ENCODE data around the gene PDE9A.

Gene PDE9A

GRCh38 chr21:42779431-42779861 lies 126.0 kb downstream of the PDE9A start:
- no peaks in the 10 kb centered on the region for H4K20me1 ChIP-seq (ENCODE audit: insufficient read depth, low read length)
- H3K4me1 ChIP-seq (ENCODE audit: insufficient read depth, low read length), result peaks cover 12% of the 10 kb centered on the region
- no peak overlapping the region for H3K4me2 ChIP-seq (ENCODE audit: insufficient read depth, low read length)
- no peak overlapping the region for H3K9ac ChIP-seq (ENCODE audit: low read depth, low read length)
- DNase-seq (no peak), ATAC-seq (ENCODE audit: insufficient read depth, low read depth) (no peak)
- no peak for TF ChIP-seq EZH2 (IDR thresholded peaks at IDR 0.05; ENCODE audit: borderline replicate concordance, low read depth, low read length, severe bottlenecking)
- TF ChIP-seq CTCF (IDR thresholded peaks at IDR 0.05; ENCODE audit: borderline replicate concordance, extremely low read depth, low read length, poor library complexity, severe bottlenecking), result no peak
- no peaks in the 10 kb centered on the region for H3K79me2 ChIP-seq (ENCODE audit: insufficient read depth, low read length)
- no peak overlapping the region for H3K27ac ChIP-seq (ENCODE audit: low read length)
- no peaks in the 10 kb centered on the region for H3K9me3 ChIP-seq (ENCODE audit: insufficient read depth, low read length, severe bottlenecking)
- no peak overlapping the region for H3K4me3 ChIP-seq (ENCODE audit: low read depth in 1 of 2, low read length in 2 of 2)
- no peaks in the 10 kb centered on the region for H3K36me3 ChIP-seq (ENCODE audit: insufficient read depth, low read length)
- no peak overlapping the region for H2AFZ ChIP-seq (ENCODE audit: low read depth, low read length)
- no peaks in the 10 kb centered on the region for H3K27me3 ChIP-seq (ENCODE audit: insufficient read depth, low read length, poor library complexity)

- Histone ChIP-seq H3K4me3 (ENCODE audit: low read depth in 1 of 2, low read length in 2 of 2) (no peak overlapping the region), H3K9me3 (ENCODE audit: insufficient read depth, low read length, severe bottlenecking) (no peaks in the 10 kb centered on the region), H3K36me3 (ENCODE audit: insufficient read depth, low read length) (no peaks in the 10 kb centered on the region), H3K4me1 (ENCODE audit: insufficient read depth, low read length) (peaks cover 12% of the 10 kb centered on the region), H3K27ac (ENCODE audit: low read length) (no peak overlapping the region), H2AFZ (ENCODE audit: low read depth, low read length) (no peak overlapping the region), H3K27me3 (ENCODE audit: insufficient read depth, low read length, poor library complexity) (no peaks in the 10 kb centered on the region), H3K9ac (ENCODE audit: low read depth, low read length) (no peak overlapping the region), H3K4me2 (ENCODE audit: insufficient read depth, low read length) (no peak overlapping the region), H4K20me1 (ENCODE audit: insufficient read depth, low read length) (no peaks in the 10 kb centered on the region), H3K79me2 (ENCODE audit: insufficient read depth, low read length) (no peaks in the 10 kb centered on the region)
- TF ChIP-seq CTCF (IDR thresholded peaks at IDR 0.05; ENCODE audit: borderline replicate concordance, extremely low read depth, low read length, poor library complexity, severe bottlenecking) (no peak), EZH2 (IDR thresholded peaks at IDR 0.05; ENCODE audit: borderline replicate concordance, low read depth, low read length, severe bottlenecking) (no peak)
- ATAC-seq (ENCODE audit: insufficient read depth, low read depth) (no peak), DNase-seq (no peak)
Measured at GRCh38 chr21:42780617-42781016, 127.2 kb downstream of the PDE9A start.

GRCh38 chr21:42781150-42781970 lies 127.9 kb downstream of the PDE9A start:
- H3K9ac ChIP-seq (ENCODE audit: low read depth, low read length), result no peak overlapping the region
- H3K27ac ChIP-seq (ENCODE audit: low read length), result no peak overlapping the region
- H3K27me3 ChIP-seq (ENCODE audit: insufficient read depth, low read length, poor library complexity), result no peaks in the 10 kb centered on the region
- H3K4me1 ChIP-seq (ENCODE audit: insufficient read depth, low read length), result peaks cover 12% of the 10 kb centered on the region
- no peaks in the 10 kb centered on the region for H3K79me2 ChIP-seq (ENCODE audit: insufficient read depth, low read length)
- H3K4me3 ChIP-seq (ENCODE audit: low read depth in 1 of 2, low read length in 2 of 2), result no peak overlapping the region
- ATAC-seq (ENCODE audit: insufficient read depth, low read depth) (no peak), DNase-seq (no peak)
- no peak overlapping the region for H3K4me2 ChIP-seq (ENCODE audit: insufficient read depth, low read length)
- TF ChIP-seq EZH2 (IDR thresholded peaks at IDR 0.05; ENCODE audit: borderline replicate concordance, low read depth, low read length, severe bottlenecking), result no peak
- TF ChIP-seq CTCF (IDR thresholded peaks at IDR 0.05; ENCODE audit: borderline replicate concordance, extremely low read depth, low read length, poor library complexity, severe bottlenecking), result no peak
- no peaks in the 10 kb centered on the region for H4K20me1 ChIP-seq (ENCODE audit: insufficient read depth, low read length)
- H3K36me3 ChIP-seq (ENCODE audit: insufficient read depth, low read length), result no peaks in the 10 kb centered on the region
- H2AFZ ChIP-seq (ENCODE audit: low read depth, low read length), result no peak overlapping the region
- no peaks in the 10 kb centered on the region for H3K9me3 ChIP-seq (ENCODE audit: insufficient read depth, low read length, severe bottlenecking)

Data from DND-41 (cell line).